DOHH2 (cell line): ENCODE results near the gene GXYLT2.

ENCODE experiments used
- H3F3A ChIP-seq: fragments of 200-600 bp; sonication (generic), shearing (Covaris generic); 2 replicates; pipeline ENCODE4 v1.6.0; 2016; ENCODE audit warnings: antibody characterized with exemption, mild to moderate bottlenecking; ENCODE audit not compliant: control insufficient read depth, insufficient read depth
- H3K27ac ChIP-seq: fragments of 200-600 bp; sonication (generic); 2 replicates; pipeline ENCODE4 v1.5.1; 2014; ENCODE audit warnings: low read depth, mild to moderate bottlenecking, low read length, moderate library complexity
- H3K27me3 ChIP-seq: fragments of 200-600 bp; sonication (generic); 2 replicates; pipeline ENCODE4 v1.6.1; 2014; ENCODE audit warnings: mild to moderate bottlenecking, low read length, mixed read lengths; ENCODE audit not compliant: control insufficient read depth
- H3K36me3 ChIP-seq: fragments of 200-600 bp; sonication (generic); 2 replicates; pipeline ENCODE4 v1.6.1; 2014; ENCODE audit warnings: mild to moderate bottlenecking, low read length, moderate library complexity, mixed read lengths; ENCODE audit not compliant: control insufficient read depth
- H3K4me1 ChIP-seq: fragments of 200-600 bp; sonication (generic); 2 replicates; pipeline ENCODE4 v1.6.1; 2014; ENCODE audit warnings: mild to moderate bottlenecking, low read length, mixed read lengths; ENCODE audit not compliant: control insufficient read depth
- H3K4me2 ChIP-seq: fragments of 200-600 bp; sonication (generic); 2 replicates; pipeline ENCODE4 v1.6.0; 2014; ENCODE audit warnings: mild to moderate bottlenecking, low read length, moderate library complexity
- H3K4me3 ChIP-seq: fragments of 200-600 bp; sonication (generic); 2 replicates; pipeline ENCODE4 v1.5.1; 2014; ENCODE audit warnings: mild to moderate bottlenecking, low read length, mixed read lengths
- H3K79me2 ChIP-seq: fragments of 200-600 bp; sonication (generic); 2 replicates; pipeline ENCODE4 v1.6.1; 2014; ENCODE audit warnings: mild to moderate bottlenecking, low read length, mixed read lengths; ENCODE audit not compliant: control insufficient read depth
- H3K9me2 ChIP-seq: fragments of 200-600 bp; sonication (generic); replicated peaks from 2 replicates; pipeline ENCODE4 v1.6.1; 2014; ENCODE audit warnings: mild to moderate bottlenecking, low read length, mixed read lengths; ENCODE audit not compliant: control insufficient read depth
- H3K9me3 ChIP-seq: fragments of 200-600 bp; sonication (generic); 2 replicates; pipeline ENCODE4 v1.6.1; 2014; ENCODE audit warnings: antibody characterized with exemption, low read length, mixed read lengths; ENCODE audit not compliant: control insufficient read depth, insufficient read depth
- H4K20me1 ChIP-seq: fragments of 200-600 bp; sonication (generic); 2 replicates; pipeline ENCODE4 v1.6.0; 2014; ENCODE audit warnings: low read depth, mild to moderate bottlenecking, antibody characterized with exemption, low read length, moderate library complexity; ENCODE audit not compliant: control insufficient read depth, insufficient read depth
- CTCF ChIP-seq: fragments of 200-600 bp; sonication (generic); IDR thresholded peaks from one replicate; pipeline ENCODE4 v1.5.1; 2014; ENCODE audit warnings: antibody characterized with exemption, mild to moderate bottlenecking, low read depth, low read length; ENCODE audit not compliant: poor library complexity, severe bottlenecking
- EZH2phosphoT487 ChIP-seq: fragments of 200-600 bp; sonication (generic); IDR thresholded peaks from 2 replicates; pipeline ENCODE4 v1.6.1; 2017; ENCODE audit warnings: borderline replicate concordance, mild to moderate bottlenecking, antibody characterized with exemption, low read length, moderate library complexity, mixed read lengths

GXYLT2 gene

GRCh38 chr3:72938471-72939265 is 50.8 kb downstream of the GXYLT2 start:
- no peaks in the 10 kb centered on the region for H3F3A ChIP-seq
- H3K4me3 ChIP-seq, result no peak overlapping the region
- H3K27ac ChIP-seq, result no peak overlapping the region
- no peaks in the 10 kb centered on the region for H3K79me2 ChIP-seq
- H3K4me2 ChIP-seq, result no peak overlapping the region
- H3K27me3 ChIP-seq, result peaks cover 15% of the 10 kb centered on the region
- no peaks in the 10 kb centered on the region for H3K36me3 ChIP-seq
- H3K9me3 ChIP-seq, result no peaks in the 10 kb centered on the region
- H4K20me1 ChIP-seq, result no peaks in the 10 kb centered on the region
- TF ChIP-seq EZH2phosphoT487 (no peak), CTCF (peak; percentile 65)
- H3K4me1 ChIP-seq, result no peaks in the 10 kb centered on the region
- H3K9me2 ChIP-seq, result no peaks in the 10 kb centered on the region

DNA sequence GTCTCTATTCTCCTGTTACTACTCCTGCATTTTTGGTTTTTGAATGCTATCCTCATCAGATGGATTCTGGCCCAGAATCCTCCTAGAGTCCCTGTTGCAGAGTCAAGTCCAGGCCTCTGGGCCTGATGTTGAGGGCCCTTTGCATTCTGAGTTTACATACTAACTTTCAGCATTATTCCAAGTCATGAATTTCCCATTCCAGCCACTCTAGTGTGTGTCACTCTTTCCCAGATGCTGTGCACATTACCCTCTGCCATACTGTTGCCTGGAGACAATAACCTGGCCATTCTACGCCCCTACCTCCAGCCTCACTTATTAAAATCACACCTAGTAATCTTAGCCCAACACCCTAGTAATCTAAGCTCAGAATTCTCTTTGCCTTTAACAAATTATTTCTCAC is 53.4 kb downstream of the GXYLT2 start:
- H3K9me2 ChIP-seq, result no peaks in the 10 kb centered on the region
- no peaks in the 10 kb centered on the region for H3K9me3 ChIP-seq
- H4K20me1 ChIP-seq, result no peaks in the 10 kb centered on the region
- no peaks in the 10 kb centered on the region for H3F3A ChIP-seq
- H3K79me2 ChIP-seq, result no peaks in the 10 kb centered on the region
- H3K27ac ChIP-seq, result no peak overlapping the region
- H3K4me1 ChIP-seq, result no peaks in the 10 kb centered on the region
- no peaks in the 10 kb centered on the region for H3K36me3 ChIP-seq
- H3K4me3 ChIP-seq, result no peak overlapping the region
- H3K4me2 ChIP-seq, result no peak overlapping the region
- H3K27me3 ChIP-seq, result 0 out of 2 replicates have a peak, but pooled peaks cover 5% of the 10 kb centered on the region
- TF ChIP-seq CTCF, result no peak
- no peak for TF ChIP-seq EZH2phosphoT487

DNA sequence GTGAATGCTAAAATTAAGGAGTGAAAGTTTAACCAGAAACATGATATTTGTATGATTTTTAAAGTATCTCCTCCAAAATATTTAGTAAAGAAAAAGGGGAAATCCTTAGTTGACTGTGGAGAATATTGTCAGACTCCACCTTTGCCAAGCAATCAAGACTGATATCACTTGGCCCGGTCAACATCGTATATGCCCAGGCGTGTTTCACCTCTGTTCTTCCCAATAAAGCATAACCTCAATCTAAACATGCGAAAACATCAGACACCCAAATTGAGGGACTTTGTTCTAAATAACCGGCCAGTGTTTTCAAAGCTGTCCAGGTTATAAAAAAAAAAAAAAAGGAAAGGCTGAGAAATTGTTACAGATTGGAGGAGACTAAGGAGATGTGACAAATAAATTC is 54.6 kb downstream of the GXYLT2 start:
- H4K20me1 ChIP-seq, result no peaks in the 10 kb centered on the region
- no peak overlapping the region for H3K4me3 ChIP-seq
- no peak overlapping the region for H3K4me2 ChIP-seq
- TF ChIP-seq EZH2phosphoT487 (no peak), CTCF (no peak)
- 0 out of 2 replicates have a peak, but pooled peaks cover 3% of the 10 kb centered on the region for H3K27me3 ChIP-seq
- H3K9me3 ChIP-seq, result no peaks in the 10 kb centered on the region
- no peaks in the 10 kb centered on the region for H3K4me1 ChIP-seq
- no peaks in the 10 kb centered on the region for H3K9me2 ChIP-seq
- H3K27ac ChIP-seq, result no peak overlapping the region
- H3F3A ChIP-seq, result no peaks in the 10 kb centered on the region
- no peaks in the 10 kb centered on the region for H3K36me3 ChIP-seq
- no peaks in the 10 kb centered on the region for H3K79me2 ChIP-seq
